ENCODE results near the gene KRT6B.

Gene KRT6B

GRCh38 chr12:52444647-52445595, 7.0 kb downstream of the KRT6B start:
- Histone ChIP-seq H3K14ac (ENCODE audit: low read length) (no peak overlapping the region), H2BK5ac (ENCODE audit: low read depth, low read length, poor library complexity) (no peak overlapping the region), H3K36me3 (ENCODE audit: control insufficient read depth in 1 of 2, insufficient read depth in 2 of 2, low read length in 2 of 2) (no peaks in the 10 kb centered on the region), H3K4me2 (ENCODE audit: low read length) (no peak overlapping the region), H3K18ac (ENCODE audit: low read length) (no peak overlapping the region), H3K9ac (ENCODE audit: low read length) (no peak overlapping the region), H3K27ac (ENCODE audit: low read depth, low read length) (no peak overlapping the region), H4K8ac (ENCODE audit: low read depth, low read length) (no peak overlapping the region), H3K4ac (ENCODE audit: low read depth, low read length) (no peak overlapping the region), H4K91ac (ENCODE audit: low read depth, low read length) (peak overlapping the region; percentile 40), H2AK5ac (ENCODE audit: low read length) (no peak overlapping the region), H3K4me3 (ENCODE audit: low read depth, low read length) (no peak overlapping the region), H3K27me3 (ENCODE audit: insufficient read depth, low read length) (no peaks in the 10 kb centered on the region), H3K79me1 (ENCODE audit: low read length) (peaks cover 16% of the 10 kb centered on the region), H2BK12ac (ENCODE audit: low read length) (no peak overlapping the region), H2AFZ (ENCODE audit: insufficient read depth, low read length, poor library complexity) (no peak overlapping the region), H3K4me1 (ENCODE audit: control insufficient read depth in 1 of 2, insufficient read depth in 2 of 2, low read length in 2 of 2) (peaks cover 14 to 26% of the 10 kb centered on the region in 2 experiments), H3K79me2 (ENCODE audit: control insufficient read depth, insufficient read depth, low read length, poor library complexity) (no peaks in the 10 kb centered on the region), H4K12ac (ENCODE audit: low read depth, low read length) (no peak overlapping the region), H3K23ac (ENCODE audit: low read length) (no peak overlapping the region), H3K9me3 (ENCODE audit: insufficient read depth, low read depth, low read length) (peaks cover 3% of the 10 kb centered on the region), H2BK120ac (ENCODE audit: insufficient read depth, low read length, poor library complexity) (no peak overlapping the region)
- no CpG with 5 or more reads among the region's 10 CpGs for WGBS (ENCODE audit: extremely low coverage, insufficient coverage, insufficient read length)
- DNase-seq, result peak in 1 of 2 donors; percentile 41

GRCh38 chr12:52443966-52444365, 8.0 kb downstream of the KRT6B start:
- H4K8ac ChIP-seq (ENCODE audit: low read depth, low read length), result no peak overlapping the region
- H3K36me3 ChIP-seq (ENCODE audit: control insufficient read depth in 1 of 2, insufficient read depth in 2 of 2, low read length in 2 of 2), result no peaks in the 10 kb centered on the region
- H4K12ac ChIP-seq (ENCODE audit: low read depth, low read length), result no peak overlapping the region
- H2AK5ac ChIP-seq (ENCODE audit: low read length), result no peak overlapping the region
- H3K9ac ChIP-seq (ENCODE audit: low read length), result no peak overlapping the region
- H2BK12ac ChIP-seq (ENCODE audit: low read length), result no peak overlapping the region
- no peaks in the 10 kb centered on the region for H3K79me2 ChIP-seq (ENCODE audit: control insufficient read depth, insufficient read depth, low read length, poor library complexity)
- no peak overlapping the region for H3K23ac ChIP-seq (ENCODE audit: low read length)
- H3K4me2 ChIP-seq (ENCODE audit: low read length), result no peak overlapping the region
- peaks cover 25% of the 10 kb centered on the region for H3K79me1 ChIP-seq (ENCODE audit: low read length)
- no peak overlapping the region for H2AFZ ChIP-seq (ENCODE audit: insufficient read depth, low read length, poor library complexity)
- H3K4me1 ChIP-seq (ENCODE audit: control insufficient read depth in 1 of 2, insufficient read depth in 2 of 2, low read length in 2 of 2), result peaks cover 14 to 31% of the 10 kb centered on the region in 2 experiments
- H3K27me3 ChIP-seq (ENCODE audit: insufficient read depth, low read length), result no peaks in the 10 kb centered on the region
- H3K27ac ChIP-seq (ENCODE audit: low read depth, low read length), result no peak overlapping the region
- H2BK5ac ChIP-seq (ENCODE audit: low read depth, low read length, poor library complexity), result no peak overlapping the region
- H2BK120ac ChIP-seq (ENCODE audit: insufficient read depth, low read length, poor library complexity), result no peak overlapping the region
- no peak overlapping the region for H3K14ac ChIP-seq (ENCODE audit: low read length)
- H3K4me3 ChIP-seq (ENCODE audit: low read depth, low read length), result no peak overlapping the region
- peak overlapping the region; percentile 40 for H4K91ac ChIP-seq (ENCODE audit: low read depth, low read length)
- H3K4ac ChIP-seq (ENCODE audit: low read depth, low read length), result no peak overlapping the region
- peaks cover 3% of the 10 kb centered on the region for H3K9me3 ChIP-seq (ENCODE audit: insufficient read depth, low read depth, low read length)
- peak; percentile 59 to 73 for DNase-seq
- no peak overlapping the region for H3K18ac ChIP-seq (ENCODE audit: low read length)
- no CpG with 5 or more reads among the region's 3 CpGs for WGBS (ENCODE audit: extremely low coverage, insufficient coverage, insufficient read length)

GRCh38 chr12:52442600-52443061, 9.3 kb downstream of the KRT6B start:
- Histone ChIP-seq H3K9ac (ENCODE audit: low read length) (no peak overlapping the region), H3K4me3 (ENCODE audit: low read depth, low read length) (no peak overlapping the region), H2BK5ac (ENCODE audit: low read depth, low read length, poor library complexity) (no peak overlapping the region), H2AFZ (ENCODE audit: insufficient read depth, low read length, poor library complexity) (no peak overlapping the region), H3K79me1 (ENCODE audit: low read length) (peaks cover 34% of the 10 kb centered on the region), H3K79me2 (ENCODE audit: control insufficient read depth, insufficient read depth, low read length, poor library complexity) (no peaks in the 10 kb centered on the region), H3K27me3 (ENCODE audit: insufficient read depth, low read length) (no peaks in the 10 kb centered on the region), H3K27ac (ENCODE audit: low read depth, low read length) (peak overlapping the region; percentile 85), H3K18ac (ENCODE audit: low read length) (no peak overlapping the region), H3K4me1 (ENCODE audit: control insufficient read depth in 1 of 2, insufficient read depth in 2 of 2, low read length in 2 of 2) (peaks cover 17 to 39% of the 10 kb centered on the region in 2 experiments), H3K14ac (ENCODE audit: low read length) (no peak overlapping the region), H2BK12ac (ENCODE audit: low read length) (no peak overlapping the region), H2AK5ac (ENCODE audit: low read length) (no peak overlapping the region), H4K8ac (ENCODE audit: low read depth, low read length) (no peak overlapping the region), H3K4me2 (ENCODE audit: low read length) (peak overlapping the region; percentile 9), H2BK120ac (ENCODE audit: insufficient read depth, low read length, poor library complexity) (peak overlapping the region; percentile 95), H3K9me3 (ENCODE audit: insufficient read depth, low read depth, low read length) (peaks cover 3% of the 10 kb centered on the region), H3K36me3 (ENCODE audit: control insufficient read depth in 1 of 2, insufficient read depth in 2 of 2, low read length in 2 of 2) (no peaks in the 10 kb centered on the region), H4K12ac (ENCODE audit: low read depth, low read length) (no peak overlapping the region), H3K4ac (ENCODE audit: low read depth, low read length) (no peak overlapping the region), H3K23ac (ENCODE audit: low read length) (no peak overlapping the region), H4K91ac (ENCODE audit: low read depth, low read length) (no peak overlapping the region)
- WGBS (ENCODE audit: extremely low coverage, insufficient coverage, insufficient read length), result no CpG with 5 or more reads among the region's 6 CpGs
- peak; percentile 98 for DNase-seq

DNA sequence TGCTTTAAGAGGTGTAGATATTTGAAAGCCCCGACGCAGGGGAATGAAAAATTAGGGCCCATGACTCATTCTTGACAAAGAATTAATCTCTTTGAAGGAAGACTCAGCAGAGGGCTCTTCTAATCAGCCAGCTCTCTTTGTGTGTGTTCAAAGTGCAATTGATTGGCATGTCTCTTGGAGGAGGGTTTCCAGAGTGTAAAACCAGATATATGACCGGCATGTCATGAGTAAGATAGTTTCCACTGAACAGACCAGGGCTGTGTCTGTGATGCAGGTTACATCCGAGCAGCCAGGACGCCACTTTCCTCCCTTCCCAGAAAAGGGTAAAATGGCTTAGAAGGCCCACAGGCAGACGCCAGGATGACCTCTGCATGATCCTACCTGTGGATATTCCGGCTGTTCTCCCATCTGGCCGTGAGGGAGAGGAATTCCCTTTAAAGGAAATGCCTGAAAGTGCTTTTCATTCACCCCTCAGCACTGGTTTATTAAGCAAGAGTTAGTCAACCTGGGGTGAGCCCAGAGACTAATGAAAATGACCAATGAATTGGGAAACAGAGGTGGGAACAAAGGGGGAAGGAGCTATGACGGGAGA, 10.5 kb downstream of the KRT6B start:
- H3K27me3 ChIP-seq (ENCODE audit: insufficient read depth, low read length), result no peaks in the 10 kb centered on the region
- H2BK120ac ChIP-seq (ENCODE audit: insufficient read depth, low read length, poor library complexity), result peak overlapping the region; percentile 9
- no peak overlapping the region for H3K18ac ChIP-seq (ENCODE audit: low read length)
- no peak overlapping the region for H4K12ac ChIP-seq (ENCODE audit: low read depth, low read length)
- peak overlapping the region; percentile 7 for H4K91ac ChIP-seq (ENCODE audit: low read depth, low read length)
- no CpG with 5 or more reads among the region's 9 CpGs for WGBS (ENCODE audit: extremely low coverage, insufficient coverage, insufficient read length)
- H3K4me3 ChIP-seq (ENCODE audit: low read depth, low read length), result no peak overlapping the region
- H3K9me3 ChIP-seq (ENCODE audit: insufficient read depth, low read depth, low read length), result peaks cover 2% of the 10 kb centered on the region
- H3K4me1 ChIP-seq (ENCODE audit: control insufficient read depth in 1 of 2, insufficient read depth in 2 of 2, low read length in 2 of 2), result peaks cover 25 to 47% of the 10 kb centered on the region in 2 experiments
- peak overlapping the region; percentile 35 for H2BK5ac ChIP-seq (ENCODE audit: low read depth, low read length, poor library complexity)
- H2BK12ac ChIP-seq (ENCODE audit: low read length), result no peak overlapping the region
- H2AK5ac ChIP-seq (ENCODE audit: low read length), result no peak overlapping the region
- no peak overlapping the region for H3K4me2 ChIP-seq (ENCODE audit: low read length)
- no peak overlapping the region for H3K14ac ChIP-seq (ENCODE audit: low read length)
- DNase-seq, result peak; percentile 66 to 82
- H3K79me2 ChIP-seq (ENCODE audit: control insufficient read depth, insufficient read depth, low read length, poor library complexity), result peaks cover 2% of the 10 kb centered on the region
- H3K27ac ChIP-seq (ENCODE audit: low read depth, low read length), result peak overlapping the region; percentile 85
- H3K23ac ChIP-seq (ENCODE audit: low read length), result no peak overlapping the region
- H3K36me3 ChIP-seq (ENCODE audit: control insufficient read depth in 1 of 2, insufficient read depth in 2 of 2, low read length in 2 of 2), result no peaks in the 10 kb centered on the region
- H3K4ac ChIP-seq (ENCODE audit: low read depth, low read length), result no peak overlapping the region
- H4K8ac ChIP-seq (ENCODE audit: low read depth, low read length), result no peak overlapping the region
- no peak overlapping the region for H2AFZ ChIP-seq (ENCODE audit: insufficient read depth, low read length, poor library complexity)
- no peak overlapping the region for H3K9ac ChIP-seq (ENCODE audit: low read length)
- H3K79me1 ChIP-seq (ENCODE audit: low read length), result peaks cover 41% of the 10 kb centered on the region
